SK-N-SH (cell line): ENCODE data around the gene CPA4. TPM values are rescaled to one million over a fixed set of nuclear protein-coding genes. Genes with fewer than 3 reads are reported as not detected.

ENCODE experiments used
- CTCF ChIA-PET: fragments of 300-600, 350-600 bp; formaldehyde crosslinking; extraction: SDS; loops from one replicate; lab custom pipeline; 2021; lab: Yijun Ruan, JAX
- POLR2A ChIA-PET: fragments of 350-600 bp; sonication (Branson Sonifier 250); formaldehyde crosslinking; extraction: SDS; loops from one replicate; lab custom pipeline; 2020; ENCODE audit warnings: antibody characterized with exemption, inconsistent platforms; lab: Yijun Ruan, JAX
- DNase-seq: peaks from one replicate; pipeline ENCODE4 v3.0.0; 2012
- H2AFZ ChIP-seq: fragments of 200-600 bp; sonication (generic); 2 replicates; pipeline ENCODE4 v1.8.1; 2016; ENCODE audit warnings: antibody characterized with exemption, mild to moderate bottlenecking, low read depth
- H3F3A ChIP-seq: fragments of 200-600 bp; sonication (generic); replicated peaks from 2 replicates; pipeline ENCODE3; 2016; ENCODE audit warnings: antibody characterized with exemption, mild to moderate bottlenecking; ENCODE audit not compliant: insufficient read depth
- H3K27ac ChIP-seq, 2 experiments: fragments of 200-500 bp in 1 of 2; fragments of 200-600 bp in 1 of 2; sonication (Bioruptor generic) in 1 of 2; sonication (generic), shearing (Covaris generic) in 1 of 2; 2 replicates each; pipeline versions ENCODE4 v1.5.1 to v1.6.1; 2014 to 2016; ENCODE audit warnings: low read depth in 2 of 2, inconsistent platforms in 1 of 2, low read length in 1 of 2, mild to moderate bottlenecking in 1 of 2, mixed read lengths in 1 of 2
- H3K27me3 ChIP-seq: fragments of 200-600 bp; sonication (generic), shearing (Covaris generic); 2 replicates; pipeline ENCODE4 v1.6.1; 2016; ENCODE audit warnings: mixed run types; ENCODE audit not compliant: insufficient read depth
- H3K36me3 ChIP-seq, 2 experiments: fragments of 200-500 bp in 1 of 2; fragments of 200-600 bp in 1 of 2; sonication (Bioruptor generic) in 1 of 2; sonication (generic) in 1 of 2; replicated peaks in 1 of 2; 2 replicates each; pipeline versions ENCODE3 to v1.5.1; 2014 to 2016; ENCODE audit warnings: low read length in 1 of 2, mild to moderate bottlenecking in 1 of 2; ENCODE audit not compliant: insufficient read depth in 2 of 2, control insufficient read depth in 1 of 2
- H3K4me1 ChIP-seq, 2 experiments: fragments of 200-500 bp in 1 of 2; fragments of 200-600 bp in 1 of 2; sonication (Bioruptor generic) in 1 of 2; sonication (generic), shearing (Covaris generic) in 1 of 2; 2 replicates each; pipeline versions ENCODE4 v1.5.1 to v1.6.1; 2014 to 2016; ENCODE audit warnings: low read depth in 1 of 2, low read length in 1 of 2, mixed run types in 1 of 2; ENCODE audit not compliant: insufficient read depth in 2 of 2, control insufficient read depth in 1 of 2
- H3K4me2 ChIP-seq: fragments of 200-600 bp; sonication (generic), shearing (Covaris generic); 2 replicates; pipeline ENCODE4 v1.6.1; 2017; ENCODE audit warnings: mixed run types
- H3K4me3 ChIP-seq, 2 experiments: fragments of 200-500 bp in 1 of 2; fragments of 200-600 bp in 1 of 2; sonication (Bioruptor generic) in 1 of 2; sonication (generic), shearing (Covaris generic) in 1 of 2; 2 replicates each; pipeline versions ENCODE4 v1.5.1 to v1.8.1; 2014 to 2016; ENCODE audit warnings: low read depth in 2 of 2, inconsistent platforms in 1 of 2, low read length in 1 of 2, mild to moderate bottlenecking in 1 of 2, mixed read lengths in 1 of 2, moderate library complexity in 1 of 2
- H3K79me2 ChIP-seq: fragments of 200-600 bp; sonication (generic); 2 replicates; pipeline ENCODE4 v1.8.1; 2017; ENCODE audit warnings: mild to moderate bottlenecking; ENCODE audit not compliant: insufficient read depth
- H3K9ac ChIP-seq: fragments of 200-600 bp; sonication (generic); 2 replicates; pipeline ENCODE4 v1.6.1; 2017; ENCODE audit warnings: mixed run types
- H3K9me2 ChIP-seq: fragments of 200-600 bp; sonication (generic); 2 replicates; pipeline ENCODE4 v1.6.1; 2017; ENCODE audit warnings: mixed run types
- H3K9me3 ChIP-seq: fragments of 200-600 bp; sonication (generic); 2 replicates; pipeline ENCODE4 v1.6.1; 2017; ENCODE audit warnings: mixed run types, mild to moderate bottlenecking, moderate library complexity
- H4K20me1 ChIP-seq: fragments of 200-600 bp; sonication (generic); 2 replicates; pipeline ENCODE4 v1.6.1; 2017; ENCODE audit warnings: mild to moderate bottlenecking, mixed run types; ENCODE audit not compliant: insufficient read depth
- CHD2 ChIP-seq: fragments of 150-350 bp; IDR thresholded peaks from 2 replicates; pipeline ENCODE4 v1.6.1; 2018; ENCODE audit warnings: low read length; ENCODE audit not compliant: partially characterized antibody
- EZH2phosphoT487 ChIP-seq: fragments of 200-600 bp; sonication (generic); IDR thresholded peaks from 2 replicates; pipeline ENCODE4 v1.6.1; 2017; ENCODE audit warnings: low read depth, mixed run types, mild to moderate bottlenecking, antibody characterized with exemption, moderate library complexity, borderline replicate concordance
- FOSL2 ChIP-seq: IDR thresholded peaks from 2 replicates; pipeline ENCODE4 v1.4.0; 2012; ENCODE audit warnings: low read depth, mild to moderate bottlenecking, moderate library complexity, borderline replicate concordance
- FOXJ3 ChIP-seq: sonication (generic); formaldehyde crosslinking; IDR thresholded peaks from 2 replicates; pipeline ENCODE4 v1.5.1; 2020; ENCODE audit warnings: mild to moderate bottlenecking, missing genetic modification reagents
- FOXM1 ChIP-seq: IDR thresholded peaks from 2 replicates; pipeline ENCODE4 v1.4.0; 2012; ENCODE audit warnings: low read depth, mild to moderate bottlenecking
- IRF3 ChIP-seq: fragments of 150-350 bp; IDR thresholded peaks from 2 replicates; pipeline ENCODE4 v1.6.1; 2016; ENCODE audit warnings: mild to moderate bottlenecking, low read depth, low read length
- MEF2A ChIP-seq: IDR thresholded peaks from 2 replicates; pipeline ENCODE4 v1.4.0; 2012; ENCODE audit warnings: low read depth, borderline replicate concordance
- MXI1 ChIP-seq: IDR thresholded peaks from 2 replicates; pipeline ENCODE4 v1.6.1; 2012; ENCODE audit warnings: mild to moderate bottlenecking, low read depth, low read length, improper control_type of control experiment
- NFIC ChIP-seq: IDR thresholded peaks from 2 replicates; pipeline ENCODE4 v1.4.0; 2012; ENCODE audit warnings: borderline replicate concordance
- NRF1 ChIP-seq: IDR thresholded peaks from 2 replicates; pipeline ENCODE4 v1.6.1; 2012; ENCODE audit warnings: low read depth, mild to moderate bottlenecking, low read length
- RAD21 ChIP-seq: IDR thresholded peaks from 2 replicates; pipeline ENCODE4 v1.6.1; 2012; ENCODE audit warnings: mild to moderate bottlenecking, low read length
- RCOR1 ChIP-seq: fragments of 150-350 bp; IDR thresholded peaks from 2 replicates; pipeline ENCODE4 v1.6.1; 2017; ENCODE audit warnings: antibody characterized with exemption, low read length
- RXRA ChIP-seq: IDR thresholded peaks from 2 replicates; pipeline ENCODE4 v1.4.0; 2012; ENCODE audit warnings: low read depth, mild to moderate bottlenecking, borderline replicate concordance
- SIN3A ChIP-seq: IDR thresholded peaks from 2 replicates; pipeline ENCODE4 v1.6.1; 2012; ENCODE audit warnings: low read depth, mild to moderate bottlenecking, low read length, moderate library complexity, borderline replicate concordance
- TAF1 ChIP-seq: IDR thresholded peaks from 2 replicates; pipeline ENCODE4 v1.6.1; 2012; ENCODE audit warnings: low read depth, mild to moderate bottlenecking, low read length, moderate library complexity, borderline replicate concordance
- TCF12 ChIP-seq: IDR thresholded peaks from 2 replicates; pipeline ENCODE4 v1.4.0; 2012
- USF1 ChIP-seq: IDR thresholded peaks from 2 replicates; pipeline ENCODE4 v1.4.0; 2012; ENCODE audit warnings: low read depth, borderline replicate concordance
- YY1 ChIP-seq: IDR thresholded peaks from 2 replicates; pipeline ENCODE4 v1.4.0; 2012; ENCODE audit warnings: low read depth, mild to moderate bottlenecking
- WGBS: methylation state at CpG from one replicate; pipeline ENCODE4 v1.1.6; 2017; ENCODE audit warnings: low lambda C conversion rate; 5-methylcytosine and 5-hydroxymethylcytosine counted together
- polyA plus RNA-seq, 3 experiments: library from polyadenylated mRNA; depleted of rRNA; stranded (reverse); fragments of >200 nt; gene quantifications; 2 replicates each; pipeline ENCODE4 v1.2.3, GENCODE V29; 2012
- TF ChIP-seq, protein P1 (sequence below): IDR thresholded peaks from 2 replicates; pipeline ENCODE4 v1.4.0; 2012; ENCODE audit warnings: low read depth
- TF ChIP-seq, protein P2 (sequence below): IDR thresholded peaks from 2 replicates; pipeline ENCODE4; 2012
- TF ChIP-seq, protein P3 (sequence below): fragments of 150-350 bp; IDR thresholded peaks from 2 replicates; pipeline ENCODE4 v1.6.1; 2017; ENCODE audit warnings: antibody characterized with exemption, low read length, low read depth, borderline replicate concordance

The CPA4 gene
- polyA plus RNA-seq, 1 of the 3 experiments (the other 2 are of a cell fraction): 176 TPM

DNA sequence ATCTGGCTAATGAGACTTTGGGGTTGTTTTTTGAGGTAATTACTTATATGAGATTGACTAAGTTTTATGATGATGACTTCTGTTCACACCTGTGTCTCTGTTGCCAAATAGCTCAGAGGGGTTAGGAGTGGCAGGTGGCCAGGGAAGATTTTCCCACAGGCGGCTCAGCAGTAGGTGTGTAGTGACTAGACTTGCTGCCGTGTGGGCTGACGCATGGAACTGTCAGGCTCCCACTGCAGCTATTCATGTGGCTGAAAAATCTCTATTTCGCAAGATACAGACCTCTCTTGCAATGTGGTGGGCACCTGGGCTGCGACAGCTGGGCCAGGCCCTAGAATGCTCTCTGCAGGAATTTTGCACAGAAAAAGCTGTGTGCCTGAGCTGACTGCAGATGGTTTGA, 1.4 kb downstream of the CPA4 start:
- CTCF ChIA-PET: interaction anchor here (1.1 to 2.9 kb wide), 4 partner anchors 9 to 464 kb away, joined by 3 to 21 read pairs (median 5); no protein-coding TSS in a partner anchor
- WGBS: 96% methylated on average over 5 of the region's 5 CpGs
- H3K9me2 ChIP-seq: no peaks in the 10 kb centered on the region
- H3K36me3 ChIP-seq: peaks cover 0 to 2% of the 10 kb centered on the region in 2 experiments
- H3K4me2 ChIP-seq: peak overlapping the region; percentile 65; the same call in 1 of the 2 replicates
- POLR2A ChIA-PET: no interaction called here
- no peaks in the 10 kb centered on the region for H3K27me3 ChIP-seq
- no peak for DNase-seq
- H3K9ac ChIP-seq: no peak overlapping the region
- TF ChIP-seq TCF12 (peak; percentile 36; the same call in 1 of the 2 replicates), MEF2A (no peak)
- no peaks in the 10 kb centered on the region; the same call in 1 of the 2 replicates for H3K79me2 ChIP-seq
- no peaks in the 10 kb centered on the region for H3K9me3 ChIP-seq
- no peak overlapping the region for H3K27ac ChIP-seq
- H3F3A ChIP-seq: peaks cover 20% of the 10 kb centered on the region
- H3K4me3 ChIP-seq: peak overlapping the region; percentile 33 to 42; a peak in 3 of 4 replicates
- no peaks in the 10 kb centered on the region for H4K20me1 ChIP-seq
- peaks cover 8 to 11% of the 10 kb centered on the region in 2 experiments; a peak in 2 of 4 replicates for H3K4me1 ChIP-seq
- H2AFZ ChIP-seq: no peak overlapping the region

GRCh38 chr7:130296221-130296951, 3.4 kb downstream of the CPA4 start:
- DNase-seq: no peak
- H3K27me3 ChIP-seq: no peaks in the 10 kb centered on the region
- no peak overlapping the region for H2AFZ ChIP-seq
- H3K4me2 ChIP-seq: no peak overlapping the region
- 89% methylated on average over 13 of the region's 13 CpGs for WGBS
- no peaks in the 10 kb centered on the region for H3K9me2 ChIP-seq
- POLR2A ChIA-PET: no interaction called here
- no peaks in the 10 kb centered on the region; the same call in 1 of the 2 replicates for H3K79me2 ChIP-seq
- CTCF ChIA-PET: no interaction called here
- no peak overlapping the region for H3K27ac ChIP-seq
- no peak overlapping the region for H3K4me3 ChIP-seq
- peaks cover 11% of the 10 kb centered on the region in 2 experiments; a peak in 2 of 4 replicates for H3K4me1 ChIP-seq
- peaks cover 1 to 7% of the 10 kb centered on the region in 2 experiments for H3K36me3 ChIP-seq
- H3K9ac ChIP-seq: no peak overlapping the region
- no peaks in the 10 kb centered on the region for H3K9me3 ChIP-seq
- H3F3A ChIP-seq: peaks cover 17% of the 10 kb centered on the region
- TF ChIP-seq RAD21 (no peak), CHD2 (no peak), YY1 (no peak), FOXM1 (no peak), IRF3 (no peak), SIN3A (no peak), FOSL2 (no peak), TAF1 (no peak), EZH2phosphoT487 (no peak), NFIC (no peak), FOXJ3 (CRISPR knock-in tag) (no peak), RCOR1 (no peak), USF1 (no peak), RXRA (no peak), MXI1 (no peak), NRF1 (no peak)
- TF ChIP-seq, protein P1, sequence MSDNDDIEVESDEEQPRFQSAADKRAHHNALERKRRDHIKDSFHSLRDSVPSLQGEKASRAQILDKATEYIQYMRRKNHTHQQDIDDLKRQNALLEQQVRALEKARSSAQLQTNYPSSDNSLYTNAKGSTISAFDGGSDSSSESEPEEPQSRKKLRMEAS: no peak
- TF ChIP-seq, protein P2, sequence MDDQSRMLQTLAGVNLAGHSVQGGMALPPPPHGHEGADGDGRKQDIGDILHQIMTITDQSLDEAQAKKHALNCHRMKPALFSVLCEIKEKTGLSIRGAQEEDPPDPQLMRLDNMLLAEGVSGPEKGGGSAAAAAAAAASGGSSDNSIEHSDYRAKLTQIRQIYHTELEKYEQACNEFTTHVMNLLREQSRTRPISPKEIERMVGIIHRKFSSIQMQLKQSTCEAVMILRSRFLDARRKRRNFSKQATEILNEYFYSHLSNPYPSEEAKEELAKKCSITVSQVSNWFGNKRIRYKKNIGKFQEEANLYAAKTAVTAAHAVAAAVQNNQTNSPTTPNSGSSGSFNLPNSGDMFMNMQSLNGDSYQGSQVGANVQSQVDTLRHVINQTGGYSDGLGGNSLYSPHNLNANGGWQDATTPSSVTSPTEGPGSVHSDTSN: no peak
- TF ChIP-seq, protein P3, sequence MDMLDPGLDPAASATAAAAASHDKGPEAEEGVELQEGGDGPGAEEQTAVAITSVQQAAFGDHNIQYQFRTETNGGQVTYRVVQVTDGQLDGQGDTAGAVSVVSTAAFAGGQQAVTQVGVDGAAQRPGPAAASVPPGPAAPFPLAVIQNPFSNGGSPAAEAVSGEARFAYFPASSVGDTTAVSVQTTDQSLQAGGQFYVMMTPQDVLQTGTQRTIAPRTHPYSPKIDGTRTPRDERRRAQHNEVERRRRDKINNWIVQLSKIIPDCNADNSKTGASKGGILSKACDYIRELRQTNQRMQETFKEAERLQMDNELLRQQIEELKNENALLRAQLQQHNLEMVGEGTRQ: no peak
- no peaks in the 10 kb centered on the region for H4K20me1 ChIP-seq
